Thoracic aorta (tissue), 2 donors: Measurements from ENCODE around the gene CXXC4. TPM values are rescaled to one million over a fixed set of nuclear protein-coding genes. Genes with fewer than 3 reads are reported as not detected.

Source experiments
- ATAC-seq: fragments of 150-250 bp; one replicate; pipeline ENCODE4 v1.8.0; 2017; ENCODE audit warnings: low read depth; ENCODE audit not compliant: insufficient number of reproducible peaks, low FRiP score
- DNase-seq: peaks from one replicate; pipeline ENCODE4 v3.0.0-alpha.2; 2020; ENCODE audit warnings: low spot score
- H3K27ac ChIP-seq, 2 donors: fragments of 200-600 bp; sonication (generic); 1 replicate in 1 of 2; 2 replicates in 1 of 2; pipeline ENCODE4 v1.5.1; 2016; ENCODE audit warnings: mild to moderate bottlenecking in 2 of 2, moderate library complexity in 2 of 2
- H3K27me3 ChIP-seq: fragments of 200-600 bp; sonication (generic); replicated peaks from 2 replicates; pipeline ENCODE4 v1.6.0; 2016; ENCODE audit warnings: mild to moderate bottlenecking; ENCODE audit not compliant: insufficient read depth
- H3K36me3 ChIP-seq: fragments of 200-600 bp; sonication (generic); one replicate; pipeline ENCODE4 v1.5.1; 2016
- H3K4me1 ChIP-seq, 2 donors: fragments of 200-600 bp; sonication (generic); 1 replicate in 1 of 2; 2 replicates in 1 of 2; pipeline versions ENCODE4 v1.5.1 to v1.6.0; 2016; ENCODE audit warnings: low read depth in 2 of 2, mild to moderate bottlenecking in 1 of 2; ENCODE audit not compliant: control insufficient read depth in 1 of 2
- H3K4me3 ChIP-seq: fragments of 200-600 bp; sonication (generic); 2 replicates; pipeline ENCODE4 v1.5.1; 2016; ENCODE audit warnings: mild to moderate bottlenecking
- H3K9me3 ChIP-seq: fragments of 200-600 bp; sonication (generic); 2 replicates; pipeline ENCODE4 v1.5.1; 2016
- CTCF ChIP-seq: fragments of 200-600 bp; sonication (generic); IDR thresholded peaks from one replicate; pipeline ENCODE4 v1.5.1; 2019; ENCODE audit warnings: antibody characterized with exemption
- total RNA-seq, 2 donors: library from RNA; depleted of rRNA; stranded (reverse); fragments of >200 nt; gene quantifications; one replicate each; pipeline versions ENCODE4 v1.1.0 to v1.2.3, GENCODE V29; 2016

Gene CXXC4
- total RNA-seq, 2 donors from 2014 or later, result 1.2 to 2.5 TPM

- Histone ChIP-seq H3K36me3 (no peaks in the 10 kb centered on the region), H3K27ac (no peak overlapping the region), H3K27me3 (no peaks in the 10 kb centered on the region), H3K9me3 (no peaks in the 10 kb centered on the region), H3K4me1 (no peaks in the 10 kb centered on the region), H3K4me3 (no peak overlapping the region)
- no peak for ATAC-seq
- no peak for DNase-seq
- TF ChIP-seq CTCF, result no peak
Measured at GRCh38 chr4:104447294-104447693, 47.4 kb downstream of the CXXC4 start.

- no peak overlapping the region for H3K4me3 ChIP-seq
- no peak overlapping the region for H3K27ac ChIP-seq
- TF ChIP-seq CTCF, result no peak
- no peaks in the 10 kb centered on the region for H3K4me1 ChIP-seq
- ATAC-seq (no peak), DNase-seq (no peak)
- H3K9me3 ChIP-seq, result no peaks in the 10 kb centered on the region
- no peaks in the 10 kb centered on the region for H3K27me3 ChIP-seq
- no peaks in the 10 kb centered on the region for H3K36me3 ChIP-seq
Measured at GRCh38 chr4:104446431-104447278, 48.0 kb downstream of the CXXC4 start.

GRCh38 chr4:104444685-104445084 lies 50.0 kb downstream of the CXXC4 start:
- ATAC-seq (no peak), DNase-seq (no peak)
- no peak for TF ChIP-seq CTCF
- Histone ChIP-seq H3K36me3 (no peaks in the 10 kb centered on the region), H3K27me3 (no peaks in the 10 kb centered on the region), H3K9me3 (no peaks in the 10 kb centered on the region), H3K4me1 (no peaks in the 10 kb centered on the region), H3K27ac (no peak overlapping the region), H3K4me3 (no peak overlapping the region)

- Histone ChIP-seq H3K4me3 (no peak overlapping the region), H3K4me1 (no peaks in the 10 kb centered on the region), H3K9me3 (no peaks in the 10 kb centered on the region), H3K27me3 (no peaks in the 10 kb centered on the region), H3K36me3 (no peaks in the 10 kb centered on the region), H3K27ac (no peak overlapping the region)
- ATAC-seq (no peak), DNase-seq (no peak)
- TF ChIP-seq CTCF, result no peak
Measured at GRCh38 chr4:104436542-104436941, 58.2 kb downstream of the CXXC4 start.

GRCh38 chr4:104429150-104429741 lies 65.4 kb downstream of the CXXC4 start:
- no peak for TF ChIP-seq CTCF
- no peaks in the 10 kb centered on the region for H3K27me3 ChIP-seq
- no peaks in the 10 kb centered on the region for H3K9me3 ChIP-seq
- no peaks in the 10 kb centered on the region for H3K36me3 ChIP-seq
- no peak overlapping the region for H3K27ac ChIP-seq
- H3K4me3 ChIP-seq, result no peak overlapping the region
- ATAC-seq (no peak), DNase-seq (no peak)
- H3K4me1 ChIP-seq, result no peaks in the 10 kb centered on the region
